ENCODE results near the gene TULP1. TPM values are rescaled to one million over a fixed set of nuclear protein-coding genes. Genes with fewer than 3 reads are reported as not detected.

Gene TULP1
- total and polyA plus RNA-seq, 2 of the 13 experiments (the other 11 are each of a cell fraction or from before 2014, with no cell fraction given), result not detected

DNA sequence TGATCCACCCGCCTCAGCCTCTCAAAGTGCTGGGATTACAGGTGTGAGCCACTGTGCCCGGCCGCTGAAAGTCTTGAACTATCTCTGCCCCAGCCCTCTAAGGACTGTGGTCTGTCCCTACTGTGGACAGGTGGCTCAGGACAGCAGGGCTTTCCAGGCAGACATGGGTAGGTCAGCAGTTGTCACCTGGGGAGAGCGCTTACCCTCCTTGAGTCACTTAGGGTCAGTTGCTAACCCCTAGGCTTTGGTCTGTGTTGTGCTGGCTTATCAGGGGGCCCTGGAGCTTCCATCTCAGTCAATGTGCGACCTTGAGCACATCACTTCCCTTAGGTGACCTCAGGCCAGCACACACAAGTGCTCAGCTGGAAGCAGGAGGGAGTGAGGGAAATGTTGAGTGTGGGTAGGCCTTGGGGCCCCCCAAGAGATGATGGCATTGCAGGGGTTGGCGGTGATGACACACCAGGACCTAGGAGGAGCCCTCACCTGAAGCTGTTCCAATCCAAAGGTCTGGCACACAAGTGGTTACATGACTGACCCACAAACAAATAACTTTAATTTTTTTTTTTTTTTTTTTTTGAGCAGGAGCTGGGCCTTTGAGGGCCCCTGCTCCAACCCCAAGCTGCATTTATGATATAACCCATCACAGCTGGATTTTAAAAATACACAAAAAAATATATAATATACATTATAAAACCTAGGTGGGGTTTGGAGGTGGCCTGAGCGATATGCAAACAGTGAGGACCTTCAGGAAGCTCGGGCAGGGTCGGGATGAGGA lies 39.4 kb downstream of the TULP1 start (continued):
- TF ChIP-seq, protein P1, sequence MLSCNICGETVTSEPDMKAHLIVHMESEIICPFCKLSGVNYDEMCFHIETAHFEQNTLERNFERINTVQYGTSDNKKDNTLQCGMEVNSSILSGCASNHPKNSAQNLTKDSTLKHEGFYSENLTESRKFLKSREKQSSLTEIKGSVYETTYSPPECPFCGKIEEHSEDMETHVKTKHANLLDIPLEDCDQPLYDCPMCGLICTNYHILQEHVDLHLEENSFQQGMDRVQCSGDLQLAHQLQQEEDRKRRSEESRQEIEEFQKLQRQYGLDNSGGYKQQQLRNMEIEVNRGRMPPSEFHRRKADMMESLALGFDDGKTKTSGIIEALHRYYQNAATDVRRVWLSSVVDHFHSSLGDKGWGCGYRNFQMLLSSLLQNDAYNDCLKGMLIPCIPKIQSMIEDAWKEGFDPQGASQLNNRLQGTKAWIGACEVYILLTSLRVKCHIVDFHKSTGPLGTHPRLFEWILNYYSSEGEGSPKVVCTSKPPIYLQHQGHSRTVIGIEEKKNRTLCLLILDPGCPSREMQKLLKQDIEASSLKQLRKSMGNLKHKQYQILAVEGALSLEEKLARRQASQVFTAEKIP (CRISPR knock-in tag; IDR thresholded peaks at IDR 0.05; ENCODE audit: borderline replicate concordance), result no peak
- TF ChIP-seq RCOR2 (CRISPR knock-in tag; IDR thresholded peaks at IDR 0.05), result no peak
- no peak for TF ChIP-seq MAZ (IDR thresholded peaks at IDR 0.05; ENCODE audit: borderline replicate concordance, low read depth, low read length)
- peak; percentile 32; the same call in 1 of the 2 replicates for TF ChIP-seq MAZ (CRISPR knock-in tag; IDR thresholded peaks at IDR 0.05; ENCODE audit: low read depth)
- no peak for TF ChIP-seq STAT5B (CRISPR knock-in tag; IDR thresholded peaks at IDR 0.05)
- no peak for TF ChIP-seq ZNF12 (CRISPR knock-in tag; IDR thresholded peaks at IDR 0.05)
- peak; percentile 27; the same call in 1 of the 2 replicates for TF ChIP-seq GZF1 (CRISPR knock-in tag; IDR thresholded peaks at IDR 0.05)
- TF ChIP-seq CREB1 (IDR thresholded peaks at IDR 0.05), result no peak
- TF ChIP-seq CREB1 (CRISPR knock-in tag; IDR thresholded peaks at IDR 0.05), result no peak
- no peak for TF ChIP-seq ZNF615 (CRISPR knock-in tag; IDR thresholded peaks at IDR 0.05; ENCODE audit: borderline replicate concordance)
- no peak for TF ChIP-seq ESRRA (CRISPR knock-in tag; IDR thresholded peaks at IDR 0.05; ENCODE audit: low read depth)
- no peak for TF ChIP-seq NONO (IDR thresholded peaks at IDR 0.05)
- TF ChIP-seq NONO (CRISPR knock-in tag; conservative IDR thresholded peaks at IDR 0.05), result peak; percentile 64
- no peak for TF ChIP-seq KLF15 (CRISPR knock-in tag; IDR thresholded peaks at IDR 0.05; ENCODE audit: borderline replicate concordance)
- peak; percentile 99 for TF ChIP-seq RBM22 (optimal IDR thresholded peaks at IDR 0.05; ENCODE audit: low read length)
- no peak for TF ChIP-seq ZNF333 (CRISPR knock-in tag; IDR thresholded peaks at IDR 0.05; ENCODE audit: borderline replicate concordance)
- no peak for TF ChIP-seq ELF1 (CRISPR knock-in tag; IDR thresholded peaks at IDR 0.05)
- TF ChIP-seq ASH2L (IDR thresholded peaks at IDR 0.05; ENCODE audit: insufficient read length, low read depth, low read length), result no peak
- TF ChIP-seq, protein P2, sequence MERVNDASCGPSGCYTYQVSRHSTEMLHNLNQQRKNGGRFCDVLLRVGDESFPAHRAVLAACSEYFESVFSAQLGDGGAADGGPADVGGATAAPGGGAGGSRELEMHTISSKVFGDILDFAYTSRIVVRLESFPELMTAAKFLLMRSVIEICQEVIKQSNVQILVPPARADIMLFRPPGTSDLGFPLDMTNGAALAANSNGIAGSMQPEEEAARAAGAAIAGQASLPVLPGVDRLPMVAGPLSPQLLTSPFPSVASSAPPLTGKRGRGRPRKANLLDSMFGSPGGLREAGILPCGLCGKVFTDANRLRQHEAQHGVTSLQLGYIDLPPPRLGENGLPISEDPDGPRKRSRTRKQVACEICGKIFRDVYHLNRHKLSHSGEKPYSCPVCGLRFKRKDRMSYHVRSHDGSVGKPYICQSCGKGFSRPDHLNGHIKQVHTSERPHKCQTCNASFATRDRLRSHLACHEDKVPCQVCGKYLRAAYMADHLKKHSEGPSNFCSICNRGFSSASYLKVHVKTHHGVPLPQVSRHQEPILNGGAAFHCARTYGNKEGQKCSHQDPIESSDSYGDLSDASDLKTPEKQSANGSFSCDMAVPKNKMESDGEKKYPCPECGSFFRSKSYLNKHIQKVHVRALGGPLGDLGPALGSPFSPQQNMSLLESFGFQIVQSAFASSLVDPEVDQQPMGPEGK (CRISPR knock-in tag; IDR thresholded peaks at IDR 0.05), result peak; percentile 68
- no peak for TF ChIP-seq SRY (CRISPR knock-in tag; IDR thresholded peaks at IDR 0.05)
- TF ChIP-seq, protein P3, sequence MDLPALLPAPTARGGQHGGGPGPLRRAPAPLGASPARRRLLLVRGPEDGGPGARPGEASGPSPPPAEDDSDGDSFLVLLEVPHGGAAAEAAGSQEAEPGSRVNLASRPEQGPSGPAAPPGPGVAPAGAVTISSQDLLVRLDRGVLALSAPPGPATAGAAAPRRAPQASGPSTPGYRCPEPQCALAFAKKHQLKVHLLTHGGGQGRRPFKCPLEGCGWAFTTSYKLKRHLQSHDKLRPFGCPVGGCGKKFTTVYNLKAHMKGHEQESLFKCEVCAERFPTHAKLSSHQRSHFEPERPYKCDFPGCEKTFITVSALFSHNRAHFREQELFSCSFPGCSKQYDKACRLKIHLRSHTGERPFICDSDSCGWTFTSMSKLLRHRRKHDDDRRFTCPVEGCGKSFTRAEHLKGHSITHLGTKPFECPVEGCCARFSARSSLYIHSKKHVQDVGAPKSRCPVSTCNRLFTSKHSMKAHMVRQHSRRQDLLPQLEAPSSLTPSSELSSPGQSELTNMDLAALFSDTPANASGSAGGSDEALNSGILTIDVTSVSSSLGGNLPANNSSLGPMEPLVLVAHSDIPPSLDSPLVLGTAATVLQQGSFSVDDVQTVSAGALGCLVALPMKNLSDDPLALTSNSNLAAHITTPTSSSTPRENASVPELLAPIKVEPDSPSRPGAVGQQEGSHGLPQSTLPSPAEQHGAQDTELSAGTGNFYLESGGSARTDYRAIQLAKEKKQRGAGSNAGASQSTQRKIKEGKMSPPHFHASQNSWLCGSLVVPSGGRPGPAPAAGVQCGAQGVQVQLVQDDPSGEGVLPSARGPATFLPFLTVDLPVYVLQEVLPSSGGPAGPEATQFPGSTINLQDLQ (CRISPR knock-in tag; IDR thresholded peaks at IDR 0.05), result no peak
- no peak for TF ChIP-seq SETDB1 (CRISPR knock-in tag; IDR thresholded peaks at IDR 0.05; ENCODE audit: borderline replicate concordance)
- TF ChIP-seq, protein P4, sequence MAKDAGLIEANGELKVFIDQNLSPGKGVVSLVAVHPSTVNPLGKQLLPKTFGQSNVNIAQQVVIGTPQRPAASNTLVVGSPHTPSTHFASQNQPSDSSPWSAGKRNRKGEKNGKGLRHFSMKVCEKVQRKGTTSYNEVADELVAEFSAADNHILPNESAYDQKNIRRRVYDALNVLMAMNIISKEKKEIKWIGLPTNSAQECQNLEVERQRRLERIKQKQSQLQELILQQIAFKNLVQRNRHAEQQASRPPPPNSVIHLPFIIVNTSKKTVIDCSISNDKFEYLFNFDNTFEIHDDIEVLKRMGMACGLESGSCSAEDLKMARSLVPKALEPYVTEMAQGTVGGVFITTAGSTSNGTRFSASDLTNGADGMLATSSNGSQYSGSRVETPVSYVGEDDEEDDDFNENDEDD (CRISPR knock-in tag; IDR thresholded peaks at IDR 0.05; ENCODE audit: borderline replicate concordance), result no peak
